HG02798 (cell line): ENCODE measurements around the gene FRK.
"Not testable (repeated sequence)": the region's sequence is repeated elsewhere in the genome, so short reads cannot be mapped to it uniquely, and the experiment has no call there.

Experiments used
- ATAC-seq: cut with Tn5 transposase; IDR thresholded peaks from one replicate; pipeline ENCODE4 v1.9.1; 2021; ENCODE audit warnings: mild to moderate bottlenecking; ENCODE audit not compliant: unreplicated experiment, poor library complexity

FRK gene

DNA sequence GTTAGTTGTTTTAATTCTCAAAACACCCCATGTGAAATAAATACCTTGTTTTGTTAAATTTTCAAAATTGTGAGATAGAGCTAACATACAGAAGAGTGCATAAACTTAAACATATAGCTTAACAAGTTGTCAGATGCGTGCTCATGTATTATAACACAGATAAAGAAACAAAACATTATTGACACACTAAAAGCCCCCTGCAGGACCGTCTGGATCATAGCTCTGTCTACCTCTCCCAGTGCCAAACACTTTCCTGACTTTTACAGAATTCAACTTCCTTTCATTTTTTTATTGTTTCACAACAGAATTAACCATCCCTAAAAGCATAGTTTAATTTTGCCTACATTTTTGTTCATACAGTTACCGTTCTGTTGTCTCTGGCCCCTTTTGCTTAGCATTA, 17.8 kb upstream of the FRK start:
- no peak for ATAC-seq

- no peak for ATAC-seq
Observed at GRCh38 chr6:116074732-116075390, 14.2 kb upstream of the FRK start.

- ATAC-seq: no peak
Observed at GRCh38 chr6:116073765-116074440, 13.2 kb upstream of the FRK start.

DNA sequence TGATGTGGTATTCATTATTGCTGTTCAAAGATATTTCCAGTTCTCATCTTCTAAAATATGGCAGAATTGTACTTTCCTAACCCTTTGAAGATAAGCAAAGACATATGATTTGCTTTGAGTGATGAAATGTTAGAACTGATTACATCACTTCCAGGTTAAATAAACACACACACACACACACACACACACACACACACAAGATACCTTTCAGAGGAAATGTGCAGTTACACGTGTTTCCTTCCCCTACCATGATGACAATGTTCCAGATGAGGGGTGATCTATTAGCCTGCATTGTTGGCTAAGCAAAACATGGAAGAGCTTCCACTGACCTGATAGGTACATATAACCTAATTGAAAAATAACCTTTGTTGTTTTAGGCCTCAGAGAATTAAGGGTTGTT, 11.7 kb upstream of the FRK start:
- ATAC-seq: no peak

- no peak for ATAC-seq
Observed at GRCh38 chr6:116070616-116071389, 10.1 kb upstream of the FRK start.

DNA sequence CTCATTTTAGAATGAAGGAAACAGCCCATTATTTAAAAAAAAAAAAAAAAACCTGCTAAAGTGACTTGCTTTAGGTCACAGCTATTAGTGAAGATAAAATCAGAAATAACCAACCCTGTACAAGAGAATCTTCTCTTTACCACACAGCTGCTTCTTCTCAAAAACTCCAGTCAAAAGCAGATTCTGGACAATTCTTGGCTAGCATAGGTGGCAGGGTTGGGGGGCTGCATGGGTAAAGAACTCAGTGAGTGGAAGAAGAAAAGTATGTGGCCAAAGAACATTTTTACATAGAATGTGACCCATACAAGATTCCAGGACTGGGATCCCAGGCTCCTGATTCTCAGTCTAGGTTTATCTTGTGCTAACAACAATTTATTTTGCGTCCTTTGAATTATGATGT, 9.4 kb upstream of the FRK start:
- ATAC-seq: no peak

DNA sequence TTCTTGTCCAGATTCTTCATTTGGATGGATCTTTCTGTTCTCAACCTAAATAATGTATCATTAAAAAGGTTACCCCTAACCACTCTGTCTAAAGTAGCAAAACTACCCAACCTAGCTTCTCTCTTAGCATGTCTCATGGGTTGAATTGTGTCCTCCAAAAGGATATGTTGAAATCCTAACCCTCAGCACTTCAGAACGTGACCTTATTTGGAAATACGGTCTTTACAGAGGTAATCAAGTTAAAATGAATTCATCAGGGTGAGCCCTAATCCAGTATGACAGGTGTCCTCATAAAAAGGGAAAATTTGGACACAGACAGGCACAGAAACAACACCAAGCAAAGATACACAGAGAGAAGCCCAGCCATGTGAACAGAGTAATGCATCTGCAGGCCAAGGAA, 6.1 kb upstream of the FRK start:
- no peak for ATAC-seq

GRCh38 chr6:116064666-116065065, 4.0 kb upstream of the FRK start:
- ATAC-seq: no peak

- no peak for ATAC-seq
Observed at GRCh38 chr6:116062496-116062895, 1.8 kb upstream of the FRK start.

DNA sequence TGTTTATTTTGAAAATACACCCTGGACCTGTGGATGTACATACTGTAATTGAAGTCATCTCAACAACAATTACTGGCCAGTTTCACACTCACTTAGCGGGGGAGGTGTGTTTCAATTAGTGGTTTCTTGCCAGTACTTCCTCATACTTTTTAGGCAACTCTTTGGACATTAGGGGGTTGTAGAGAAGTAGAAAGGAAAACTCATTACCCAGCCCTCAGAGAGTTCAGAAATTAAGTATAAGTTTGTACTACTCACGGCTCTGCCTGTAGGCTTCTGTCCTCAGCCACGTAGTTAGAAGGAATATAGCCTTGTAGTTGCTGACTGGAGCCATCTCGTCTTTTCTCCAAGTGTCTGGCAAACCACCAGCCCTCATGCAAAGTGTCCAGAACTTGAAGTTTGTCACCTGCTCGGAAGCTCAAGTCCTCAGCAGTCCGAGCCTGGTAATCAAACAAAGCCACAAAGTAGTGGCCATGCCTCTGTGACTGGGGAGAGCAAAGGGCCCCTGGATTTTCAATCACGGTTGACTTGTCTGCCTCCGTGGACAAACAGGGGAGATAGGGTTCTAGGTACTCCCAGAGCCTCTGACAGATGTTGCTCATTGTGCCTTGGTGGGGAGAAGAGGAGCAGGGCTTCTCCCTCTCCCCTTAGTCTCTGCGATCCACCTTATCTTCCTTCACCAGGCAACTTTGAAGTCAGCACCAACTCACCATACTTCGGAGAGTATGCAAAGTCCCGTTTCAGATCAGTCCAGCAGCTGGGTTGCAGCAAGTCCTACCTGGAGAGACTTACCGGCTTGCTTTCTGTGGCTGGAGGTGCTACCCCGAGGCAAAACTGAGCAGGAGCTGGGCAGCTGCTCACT, 749 bp downstream of the FRK start:
- peak; percentile 86 for ATAC-seq

- no peak for ATAC-seq
Observed at GRCh38 chr6:116057766-116058165, 2.9 kb downstream of the FRK start.

DNA sequence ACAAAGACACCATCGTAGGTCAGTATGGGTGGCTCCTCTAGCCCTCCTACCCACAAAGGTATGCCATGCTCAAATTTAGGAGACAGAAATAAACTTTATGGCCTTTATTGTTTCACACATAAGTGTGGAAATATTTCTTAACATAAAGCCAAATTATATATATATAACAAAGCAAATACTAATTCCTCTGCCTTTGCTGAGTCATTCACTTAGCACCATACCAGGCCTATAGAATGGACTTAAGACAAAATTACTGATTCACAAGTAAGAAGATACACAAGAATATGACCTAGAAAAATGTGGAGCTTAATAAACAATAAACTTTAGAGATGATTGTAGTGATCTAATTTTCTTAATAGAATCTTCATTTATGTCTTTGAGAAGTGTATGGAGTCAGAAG, 5.2 kb downstream of the FRK start:
- no peak for ATAC-seq

- ATAC-seq: no peak
Observed at GRCh38 chr6:116051244-116051643, 9.4 kb downstream of the FRK start.

DNA sequence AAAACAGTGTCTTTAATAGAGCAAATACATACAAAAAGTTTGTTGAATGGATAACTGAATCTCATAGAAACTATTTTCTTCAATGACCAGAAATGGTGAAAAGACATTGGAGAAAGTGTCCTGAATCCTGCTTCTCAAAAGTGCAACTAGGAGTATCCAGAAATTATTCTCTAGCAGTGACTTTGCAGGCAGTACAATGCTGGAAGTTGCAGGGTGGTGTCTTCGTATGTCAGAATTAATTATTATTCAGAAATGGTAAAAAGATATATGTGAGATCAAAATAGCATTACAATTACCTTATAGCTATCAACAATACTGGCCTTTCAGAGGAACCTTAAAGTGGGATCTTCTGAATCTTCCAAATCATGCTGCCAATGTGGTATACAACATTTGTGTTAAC, 10.0 kb downstream of the FRK start:
- ATAC-seq: no peak

DNA sequence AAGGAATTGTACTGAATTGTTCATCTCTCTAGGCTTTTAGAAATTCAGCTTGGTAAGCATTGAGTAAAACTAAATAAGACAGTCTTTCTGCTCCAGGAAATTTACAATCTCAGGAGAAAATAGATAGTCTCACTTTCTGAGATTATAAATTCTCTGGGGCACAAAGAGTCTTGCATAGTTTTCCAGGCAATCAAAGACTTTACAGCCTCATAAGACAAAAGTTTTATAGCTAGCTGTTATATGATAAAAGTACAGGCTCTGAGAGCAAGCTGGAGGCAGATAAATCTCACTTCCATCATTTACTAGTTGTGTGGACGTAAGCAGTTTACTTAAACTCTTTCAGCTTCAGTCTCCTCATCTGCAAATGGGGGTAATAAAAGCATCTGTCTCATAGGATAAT, 11.4 kb downstream of the FRK start:
- no peak for ATAC-seq

DNA sequence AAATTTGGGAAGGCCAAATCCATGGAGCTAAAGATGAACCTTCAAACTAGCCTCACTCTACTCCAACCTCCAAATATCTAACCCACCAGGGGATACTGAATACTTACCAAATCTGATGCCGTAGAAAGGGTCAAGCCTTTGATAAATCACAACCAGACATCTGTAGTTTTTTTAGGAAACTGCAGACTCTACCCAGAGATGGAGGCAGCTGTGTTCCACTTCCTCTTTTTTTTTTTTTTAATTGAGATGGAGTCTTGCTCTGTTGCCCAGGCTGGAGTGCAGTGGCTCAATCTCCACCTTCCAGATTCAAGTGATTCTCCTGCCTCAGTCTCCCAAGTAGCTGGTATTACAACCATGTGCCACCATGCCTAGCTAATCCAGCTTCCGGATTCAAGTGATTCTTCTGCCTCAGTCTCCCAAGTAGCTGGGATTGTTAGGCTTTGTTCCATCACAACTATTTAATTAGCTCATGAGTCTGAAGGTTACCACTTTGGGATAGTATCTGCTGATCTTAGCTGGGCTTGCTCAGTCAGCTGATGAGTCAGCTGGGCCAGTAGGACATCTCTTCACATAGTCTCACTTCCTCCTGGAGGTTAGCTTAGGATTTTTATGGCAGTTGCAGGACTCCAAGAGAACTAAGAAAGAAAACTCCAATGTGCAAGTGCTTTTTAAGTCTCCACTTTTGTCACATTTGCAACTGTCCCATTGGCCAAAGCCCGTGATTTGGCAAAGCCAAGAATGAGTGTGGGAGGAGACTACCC, 13.3 kb downstream of the FRK start:
- ATAC-seq: peak; percentile 92

- no peak for ATAC-seq
Observed at GRCh38 chr6:116046737-116047136, 14.0 kb downstream of the FRK start.

DNA sequence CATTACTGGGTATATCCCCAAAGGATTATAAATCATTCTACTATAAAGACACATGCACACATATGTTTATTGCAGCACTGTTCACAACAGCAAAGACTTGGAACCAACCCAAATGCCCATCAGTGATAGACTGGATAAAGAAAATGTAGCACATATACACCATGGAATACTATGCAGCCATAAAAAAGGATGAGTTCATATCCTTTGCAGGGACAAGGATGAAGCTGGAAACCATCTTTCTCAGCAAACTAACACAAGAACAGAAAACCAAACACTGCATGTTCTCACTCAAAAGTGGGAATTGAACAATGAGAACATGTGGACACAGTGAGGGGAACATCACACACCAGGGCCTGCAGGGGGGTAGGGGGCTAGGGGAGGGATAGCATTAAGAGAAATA, 14.4 kb downstream of the FRK start:
- ATAC-seq: not testable (repeated sequence)

GRCh38 chr6:116041934-116042333, 18.8 kb downstream of the FRK start:
- no peak for ATAC-seq

GRCh38 chr6:116040993-116041392, 19.7 kb downstream of the FRK start:
- no peak for ATAC-seq
